Psoas muscle (tissue), 8 donors: ENCODE data around the gene KRTAP4-4. TPM values are rescaled to one million over a fixed set of nuclear protein-coding genes. Genes with fewer than 3 reads are reported as not detected.
"Not testable (repeated sequence)": the region's sequence is repeated elsewhere in the genome, so short reads cannot be mapped to it uniquely, and the experiment has no call there.

Experiments used
- ATAC-seq, 4 donors: fragments of 200-7000 bp; cut with Tn5 transposase; one replicate each; pipeline ENCODE4 v1.9.1; 2020; ENCODE audit warnings: moderate library complexity in 3 of 4, mild to moderate bottlenecking in 2 of 4
- DNase-seq, 2 donors: peaks; one replicate each; pipeline ENCODE4 v3.0.0-alpha.2; 2020
- H3K27ac ChIP-seq: fragments of 200-600 bp; one replicate; pipeline ENCODE4 v1.8.0; 2022
- H3K27me3 ChIP-seq, 3 donors: fragments of 200-600 bp in 1 of 3; one replicate each; pipeline versions ENCODE4 v1.6.1 to v1.8.0; 2013 to 2022; ENCODE audit warnings: low read length in 2 of 3, mild to moderate bottlenecking in 2 of 3, moderate library complexity in 1 of 3; ENCODE audit not compliant: insufficient read depth in 3 of 3
- H3K36me3 ChIP-seq, 2 donors: fragments of 200-600 bp in 1 of 2; one replicate each; pipeline versions ENCODE4 v1.6.1 to v1.8.0; 2013 to 2022; ENCODE audit warnings: low read depth in 1 of 2, mild to moderate bottlenecking in 1 of 2, moderate library complexity in 1 of 2; ENCODE audit not compliant: insufficient read depth in 1 of 2
- H3K4me1 ChIP-seq: fragments of 200-600 bp; one replicate; pipeline ENCODE4 v1.8.0; 2022
- H3K4me3 ChIP-seq: fragments of 200-600 bp; one replicate; pipeline ENCODE4 v1.8.0; 2022; ENCODE audit warnings: mild to moderate bottlenecking
- H3K9me3 ChIP-seq: fragments of 200-600 bp; one replicate; pipeline ENCODE4 v1.8.0; 2022
- CTCF ChIP-seq: fragments of 200-600 bp; IDR thresholded peaks from one replicate; pipeline ENCODE4 v1.8.0; 2022; ENCODE audit warnings: antibody characterized with exemption
- WGBS, 3 donors: extraction: QIAGEN DNeasy Blood & Tissue Kit; methylation state at CpG; one replicate each; pipeline versions ENCODE4 v1.1.6 to v1.1.7; 2013; 5-methylcytosine and 5-hydroxymethylcytosine counted together
- intact Hi-C, 2 donors: fragments of 100-400 bp; cut with DNase I; formaldehyde crosslinking; loops; one replicate each; pipeline versions ENCODE4 v1.11.0 to v1.14.2; 2022
- polyA plus RNA-seq, 3 donors: library from polyadenylated mRNA; stranded (reverse); fragments of 200-250 nt; gene quantifications; one replicate each; pipeline ENCODE4 v1.2.3, GENCODE V29; 2013
- total RNA-seq, 4 donors: library from RNA; stranded (reverse); fragmentation: NEBNext Ultra II Directional in 2 of 4; extraction: Animal tissue kit (Norgen Biotek cat#: 25700) in 2 of 4; gene quantifications; one replicate each; pipeline versions ENCODE4 v1.2.1 to v1.2.4, GENCODE V29; 2021 to 2023
- donor health status: healthy with polysubstance abuse.
- donor health status: DM: no; HTN: no; CAD: no; lungs with moderate emphysema.
- donor health status: Bipolar disorder and iron deficiency.
- donor health status: healthy.
- donor health status: DM: yes; HTN: yes; CAD: no.
- donor health status: DM: no; HTN: no; CAD: no.
- donor health status: DM: no; HTN: no; CAD: no.
- donor health status: DM: yes; HTN: yes; CAD: no.

Gene KRTAP4-4
- total and polyA plus RNA-seq, 7 donors = not detected

GRCh38 chr17:41145261-41145660 is 15.3 kb downstream of the KRTAP4-4 start:
- H3K4me1 ChIP-seq = no peaks in the 10 kb centered on the region
- no peaks in the 10 kb centered on the region for H3K36me3 ChIP-seq
- ATAC-seq (no peak), DNase-seq (no peak)
- H3K4me3 ChIP-seq = no peak overlapping the region
- WGBS, 3 donors = 85 to 87% (median 87%) methylated on average over 2 of the region's 2 CpGs
- no peak for TF ChIP-seq CTCF
- intact Hi-C loops = no loop called here
- H3K27me3 ChIP-seq = peaks cover 0 to 2% (median 0%) of the 10 kb centered on the region in 3 donors
- H3K9me3 ChIP-seq = peaks cover 6% of the 10 kb centered on the region
- no peak overlapping the region for H3K27ac ChIP-seq

DNA sequence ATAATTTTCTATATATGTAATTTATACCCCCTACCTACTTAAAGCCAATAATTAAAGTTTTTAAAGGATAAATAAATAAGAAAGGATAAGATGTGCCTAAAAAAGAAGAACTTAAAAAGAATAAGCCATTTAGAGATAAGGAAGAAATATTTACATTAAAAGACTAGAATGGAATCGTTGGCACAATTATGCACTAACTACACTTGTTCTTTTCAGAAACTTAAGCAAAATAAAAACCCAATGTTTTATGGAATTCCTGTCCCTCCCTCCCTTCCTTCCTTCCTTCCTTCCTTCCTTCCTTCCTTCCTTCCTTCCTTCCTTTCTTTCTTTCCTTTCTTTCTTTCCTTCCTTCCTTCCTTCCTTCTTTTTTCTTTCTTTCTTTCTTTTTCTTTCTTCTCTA is 15.7 kb downstream of the KRTAP4-4 start:
- ATAC-seq = no peak
- WGBS, 3 donors = 87 to 97% (median 87%) methylated on average over 1 of the region's 1 CpG

DNA sequence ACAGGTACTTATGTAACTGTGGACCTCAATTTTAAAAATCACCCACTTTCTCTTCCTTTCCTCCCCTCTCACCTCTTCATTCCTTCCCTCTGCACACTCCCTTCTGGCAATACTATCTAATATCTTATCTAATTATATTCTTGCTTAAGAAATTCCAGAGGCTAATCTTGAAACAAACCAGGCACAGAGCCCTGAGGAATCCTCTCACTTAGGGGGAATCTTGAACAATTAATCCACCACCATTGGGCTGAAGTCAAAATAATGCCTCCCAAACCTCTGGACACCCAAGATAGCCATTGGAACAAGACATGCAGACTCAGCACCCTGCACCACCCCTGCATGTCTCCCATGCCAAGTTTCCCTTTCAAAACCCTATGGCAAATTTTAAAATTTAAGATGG is 19.2 kb downstream of the KRTAP4-4 start:
- no peak for ATAC-seq
- no peaks in the 10 kb centered on the region for H3K36me3 ChIP-seq
- no peak for DNase-seq
- H3K27ac ChIP-seq = no peak overlapping the region
- intact Hi-C loops = no loop called here
- no peaks in the 10 kb centered on the region for H3K4me1 ChIP-seq
- TF ChIP-seq CTCF = no peak
- H3K4me3 ChIP-seq = no peak overlapping the region
- H3K27me3 ChIP-seq = no peaks in the 10 kb centered on the region
- peaks cover 6% of the 10 kb centered on the region for H3K9me3 ChIP-seq

More for the DNA sequence above, 15.7 kb downstream of the KRTAP4-4 start:
- H3K9me3 ChIP-seq = peaks cover 6% of the 10 kb centered on the region
- H3K4me1 ChIP-seq = no peaks in the 10 kb centered on the region
- no peak overlapping the region for H3K27ac ChIP-seq
- H3K27me3 ChIP-seq = no peaks in the 10 kb centered on the region
- no peak for TF ChIP-seq CTCF
- no peak for DNase-seq
- H3K36me3 ChIP-seq = no peaks in the 10 kb centered on the region
- no peak overlapping the region for H3K4me3 ChIP-seq
- intact Hi-C loops = no loop called here

DNA sequence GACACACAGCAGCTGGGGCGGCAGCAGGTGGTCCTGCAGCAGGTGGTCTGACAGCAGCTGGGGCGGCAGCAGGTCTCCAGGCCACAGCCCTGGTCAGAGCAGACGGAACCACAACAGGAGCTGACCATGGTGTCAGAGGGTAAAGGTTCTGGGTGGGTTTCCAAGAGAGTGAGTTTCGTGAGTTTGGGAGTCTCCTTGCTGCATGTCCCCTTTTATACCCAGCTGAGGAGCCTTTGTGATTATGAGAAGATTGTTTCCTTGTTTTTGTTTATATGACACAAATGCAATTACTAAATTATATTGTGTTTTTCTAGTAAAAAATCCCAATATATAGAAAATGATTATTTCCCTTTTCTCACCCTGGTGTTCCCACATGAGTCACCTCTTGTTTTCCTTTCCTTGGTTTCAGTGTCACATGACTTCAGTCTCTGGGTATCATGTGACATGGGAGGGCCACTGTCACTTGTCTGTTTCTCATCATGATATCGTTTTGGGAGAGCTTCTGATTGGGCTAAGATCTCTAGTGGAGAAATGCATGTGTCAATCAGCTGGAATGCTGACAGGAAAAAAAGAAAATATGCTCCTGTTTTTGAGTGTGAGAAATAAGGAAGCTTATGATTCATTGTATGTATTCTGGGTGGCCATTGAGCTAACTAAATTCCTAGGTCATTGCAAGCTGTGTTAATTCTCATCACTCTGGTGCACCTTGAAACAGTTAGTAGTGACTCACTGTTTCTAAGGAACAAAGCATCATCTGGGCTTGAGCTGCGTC is 20.0 kb downstream of the KRTAP4-4 start, which contains the start of gene KRTAP4-6:
Gene KRTAP4-6, minus strand, starts transcription at position 185 of the 772 bp plus-strand sequence. Its CDS starts 57 bp downstream, at position 128.
- no peak for ATAC-seq
- no peak within 1 kb of the TSS for H3K4me3 ChIP-seq
- no peak for TF ChIP-seq CTCF
- intact Hi-C loops = no loop called here
- no peaks in the 10 kb centered on the region for H3K36me3 ChIP-seq
- 86 to 90% (median 88%) methylated on average over 6 of the region's 6 CpGs for WGBS, 3 donors
- no peaks in the 10 kb centered on the region for H3K4me1 ChIP-seq
- DNase-seq = no peak
- H3K27me3 ChIP-seq = no peaks in the 10 kb centered on the region
- H3K9me3 ChIP-seq = peaks cover 6% of the 10 kb centered on the region
- no peak within 1 kb of the TSS for H3K27ac ChIP-seq

DNA sequence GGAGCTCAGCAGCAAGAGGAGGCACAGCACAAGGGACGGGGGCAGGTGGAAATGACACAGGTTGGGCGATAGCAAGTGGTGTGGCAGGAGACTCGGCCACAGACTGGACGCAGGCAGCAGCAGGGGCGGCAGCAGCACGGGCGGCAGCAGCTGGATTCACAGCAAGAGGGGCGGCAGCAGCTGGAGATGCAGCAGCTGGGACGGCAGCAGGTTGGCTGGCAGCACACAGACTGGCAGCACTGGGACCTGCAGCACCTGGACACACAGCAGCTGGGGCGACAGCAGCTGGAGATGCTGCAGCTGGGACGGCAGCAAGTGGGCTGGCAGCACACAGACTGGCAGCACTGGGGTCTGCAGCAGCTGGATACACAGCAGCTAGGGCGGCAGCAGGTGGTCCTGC is 20.7 kb downstream of the KRTAP4-4 start:
- intact Hi-C loops, H3K36me3 ChIP-seq: not testable (repeated sequence)

More for the DNA sequence above, 20.7 kb downstream of the KRTAP4-4 start:
- 82 to 87% (median 87%) methylated on average over 12 of the region's 12 CpGs for WGBS, 3 donors
- not testable (repeated sequence) for ATAC-seq, H3K4me1 ChIP-seq, H3K4me3 ChIP-seq, H3K27me3 ChIP-seq, H3K27ac ChIP-seq, H3K9me3 ChIP-seq
- DNase-seq = peak in 1 of 2 donors; percentile 45
